ENCODE measurements around the gene RPP40. TPM values are rescaled to one million over a fixed set of nuclear protein-coding genes. Genes with fewer than 3 reads are reported as not detected.
A peak's percentile ranks its signal among the peaks of the same experiment; 100 is the strongest.

The RPP40 gene
- total RNA-seq, 1 donor from 2014 or later = 9.2 TPM

DNA sequence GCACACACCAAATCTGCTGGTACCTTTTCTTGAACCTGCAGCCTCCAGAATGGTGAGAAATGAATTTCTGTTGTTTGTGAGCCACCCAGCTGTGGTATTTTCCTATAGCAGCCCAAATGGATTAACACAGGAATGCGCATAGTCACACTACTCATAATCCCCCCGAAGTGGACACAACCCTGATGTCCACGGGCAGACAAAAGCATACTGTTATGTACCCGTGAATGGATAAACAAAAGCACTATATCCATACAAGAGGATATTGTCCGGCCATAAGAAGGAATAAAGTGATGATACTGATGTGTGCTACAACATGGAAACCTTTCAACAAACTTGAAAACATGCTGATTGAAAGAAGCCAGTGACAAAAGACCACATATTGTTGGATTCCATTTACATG lies 25.1 kb upstream of the RPP40 start:
- Mint-ChIP-seq H3K36me3 (no peaks in the 10 kb centered on the region), H3K27ac (no peak overlapping the region), H3K4me1 (ENCODE audit: unreplicated experiment) (peaks cover 17% of the 10 kb centered on the region), H3K9me3 (peaks cover 6% of the 10 kb centered on the region), H3K27me3 (no peaks in the 10 kb centered on the region), H3K4me3 (no peak overlapping the region)
- TF ChIP-seq, protein P1, sequence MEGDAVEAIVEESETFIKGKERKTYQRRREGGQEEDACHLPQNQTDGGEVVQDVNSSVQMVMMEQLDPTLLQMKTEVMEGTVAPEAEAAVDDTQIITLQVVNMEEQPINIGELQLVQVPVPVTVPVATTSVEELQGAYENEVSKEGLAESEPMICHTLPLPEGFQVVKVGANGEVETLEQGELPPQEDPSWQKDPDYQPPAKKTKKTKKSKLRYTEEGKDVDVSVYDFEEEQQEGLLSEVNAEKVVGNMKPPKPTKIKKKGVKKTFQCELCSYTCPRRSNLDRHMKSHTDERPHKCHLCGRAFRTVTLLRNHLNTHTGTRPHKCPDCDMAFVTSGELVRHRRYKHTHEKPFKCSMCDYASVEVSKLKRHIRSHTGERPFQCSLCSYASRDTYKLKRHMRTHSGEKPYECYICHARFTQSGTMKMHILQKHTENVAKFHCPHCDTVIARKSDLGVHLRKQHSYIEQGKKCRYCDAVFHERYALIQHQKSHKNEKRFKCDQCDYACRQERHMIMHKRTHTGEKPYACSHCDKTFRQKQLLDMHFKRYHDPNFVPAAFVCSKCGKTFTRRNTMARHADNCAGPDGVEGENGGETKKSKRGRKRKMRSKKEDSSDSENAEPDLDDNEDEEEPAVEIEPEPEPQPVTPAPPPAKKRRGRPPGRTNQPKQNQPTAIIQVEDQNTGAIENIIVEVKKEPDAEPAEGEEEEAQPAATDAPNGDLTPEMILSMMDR (conservative IDR thresholded peaks at IDR 0.05) = no peak
- DNase-seq (ENCODE audit: extremely low spot score, unreplicated experiment) = no peak

DNA sequence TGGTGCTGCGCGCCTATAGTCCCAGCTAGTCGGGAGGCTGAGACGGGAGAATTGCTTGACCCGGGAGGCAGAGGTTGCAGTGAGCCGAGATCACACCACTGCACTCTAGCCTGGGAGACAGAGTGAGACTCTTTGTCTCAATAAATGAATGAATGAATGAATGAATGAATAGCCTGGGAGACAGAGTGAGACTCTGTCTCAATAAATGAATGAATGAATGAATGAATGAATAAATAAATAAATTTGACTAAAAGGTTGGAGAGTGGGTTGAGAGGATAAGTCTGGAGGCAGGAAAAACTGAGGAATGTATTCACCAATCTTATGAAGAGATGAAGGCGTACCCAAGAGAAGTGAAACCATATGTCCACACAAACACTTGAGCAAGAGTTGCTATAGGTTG lies 24.5 kb upstream of the RPP40 start:
- no peak for DNase-seq (ENCODE audit: extremely low spot score, unreplicated experiment)
- H3K27me3 Mint-ChIP-seq = no peaks in the 10 kb centered on the region
- no peak overlapping the region for H3K27ac Mint-ChIP-seq
- TF ChIP-seq, protein P1 (conservative IDR thresholded peaks at IDR 0.05) = no peak
- H3K4me1 Mint-ChIP-seq (ENCODE audit: unreplicated experiment) = peaks cover 11% of the 10 kb centered on the region
- no peak overlapping the region for H3K4me3 Mint-ChIP-seq
- no peaks in the 10 kb centered on the region for H3K36me3 Mint-ChIP-seq
- peaks cover 6% of the 10 kb centered on the region for H3K9me3 Mint-ChIP-seq

DNA sequence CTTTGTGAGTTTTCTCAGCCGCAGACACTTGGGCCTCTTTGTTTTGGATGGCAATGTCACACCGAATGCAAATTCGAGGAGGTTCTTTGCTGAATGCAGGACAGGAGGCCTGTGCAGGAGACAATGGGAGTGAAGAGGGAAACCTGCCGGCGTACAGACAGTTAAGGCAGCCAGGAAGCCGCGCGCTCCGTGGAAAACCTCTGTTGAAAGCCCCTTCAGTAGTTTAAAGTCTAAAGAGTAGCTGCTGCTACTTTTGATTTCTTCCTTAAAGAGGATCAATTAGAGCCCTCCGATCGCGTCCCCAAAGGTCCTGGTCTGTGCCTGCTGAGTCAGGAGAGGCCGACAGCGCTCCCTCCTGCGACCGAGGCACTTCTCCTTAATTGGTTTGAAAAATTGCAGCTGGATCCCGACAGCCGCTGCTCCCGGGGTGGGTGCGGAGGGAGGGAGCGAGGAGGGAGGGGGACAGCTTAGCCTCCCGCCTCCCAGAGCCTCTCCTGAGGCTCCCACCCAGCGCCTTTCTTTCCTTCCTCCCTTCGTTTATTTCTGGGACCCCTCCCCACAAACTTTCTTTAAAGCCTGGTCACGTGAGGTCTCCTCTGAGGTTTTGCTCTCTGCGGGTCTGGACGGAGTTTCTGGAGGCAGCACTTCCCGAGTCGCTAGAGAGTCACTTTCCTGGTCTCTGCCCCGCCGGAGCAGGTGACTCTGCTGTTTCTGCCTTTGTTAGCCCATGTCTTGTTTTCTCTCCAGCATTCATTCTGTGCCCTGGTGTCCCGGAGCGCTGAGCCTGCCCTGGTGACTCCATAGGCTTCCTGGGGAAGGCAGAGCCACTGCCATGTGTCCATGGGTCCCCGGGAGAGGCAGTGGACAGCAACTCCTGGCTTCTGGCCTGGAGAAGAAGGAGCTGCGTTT lies 22.3 kb upstream of the RPP40 start:
- H3K4me1 Mint-ChIP-seq (ENCODE audit: unreplicated experiment) = peaks cover 11% of the 10 kb centered on the region
- no peak for DNase-seq (ENCODE audit: extremely low spot score, unreplicated experiment)
- H3K9me3 Mint-ChIP-seq = peaks cover 6% of the 10 kb centered on the region
- TF ChIP-seq, protein P1 (conservative IDR thresholded peaks at IDR 0.05) = peak; percentile 30
- peak overlapping the region; percentile 92 for H3K4me3 Mint-ChIP-seq
- H3K36me3 Mint-ChIP-seq = no peaks in the 10 kb centered on the region
- H3K27me3 Mint-ChIP-seq = no peaks in the 10 kb centered on the region
- peak overlapping the region; percentile 91 for H3K27ac Mint-ChIP-seq

DNA sequence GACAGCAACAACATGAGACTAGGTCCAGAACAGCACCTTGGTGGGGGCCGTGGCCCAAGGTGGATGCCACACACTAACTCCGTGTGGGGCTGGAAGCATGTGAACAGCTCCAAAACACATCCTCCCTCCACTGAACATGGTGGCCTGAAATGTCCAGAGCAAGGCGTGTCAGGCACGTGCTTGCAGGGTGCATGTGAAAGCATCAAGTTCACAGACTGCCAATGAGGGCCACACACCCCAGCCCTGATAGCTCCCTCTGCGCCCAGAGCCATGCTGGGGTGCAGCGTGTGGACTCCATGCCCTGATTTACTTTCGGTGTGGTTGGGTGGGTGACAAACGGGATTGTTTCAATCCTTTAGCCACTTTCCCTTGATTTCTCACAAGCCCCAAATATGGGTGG lies 20.1 kb upstream of the RPP40 start:
- no peak overlapping the region for H3K27ac Mint-ChIP-seq
- DNase-seq (ENCODE audit: extremely low spot score, unreplicated experiment) = no peak
- H3K4me3 Mint-ChIP-seq = no peak overlapping the region
- H3K9me3 Mint-ChIP-seq = no peaks in the 10 kb centered on the region
- peaks cover 6% of the 10 kb centered on the region for H3K4me1 Mint-ChIP-seq (ENCODE audit: unreplicated experiment)
- no peaks in the 10 kb centered on the region for H3K36me3 Mint-ChIP-seq
- TF ChIP-seq, protein P1 (conservative IDR thresholded peaks at IDR 0.05) = no peak
- H3K27me3 Mint-ChIP-seq = no peaks in the 10 kb centered on the region

DNA sequence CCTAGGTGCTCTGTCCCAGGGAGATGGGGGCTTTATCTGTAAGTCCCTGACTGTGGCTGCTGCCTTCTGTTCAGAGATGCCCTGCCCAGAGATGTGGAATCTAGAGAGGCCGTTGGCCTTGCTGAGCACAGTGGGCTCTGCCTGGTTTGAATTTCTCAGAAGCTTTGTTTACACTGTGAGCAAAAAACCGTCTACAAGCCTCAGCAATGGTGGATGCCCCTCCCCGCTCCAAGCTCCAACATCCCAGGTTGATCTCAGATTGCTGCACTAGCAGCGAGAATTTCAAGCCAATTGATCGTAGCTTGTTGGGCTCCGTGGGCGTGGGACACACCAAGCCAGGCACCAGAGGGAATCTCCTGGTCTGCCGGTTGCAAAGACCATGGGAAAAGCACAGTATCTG lies 16.3 kb upstream of the RPP40 start:
- no peaks in the 10 kb centered on the region for H3K27me3 Mint-ChIP-seq
- TF ChIP-seq, protein P1 (conservative IDR thresholded peaks at IDR 0.05) = no peak
- DNase-seq (ENCODE audit: extremely low spot score, unreplicated experiment) = no peak
- no peak overlapping the region for H3K4me3 Mint-ChIP-seq
- no peaks in the 10 kb centered on the region for H3K36me3 Mint-ChIP-seq
- H3K27ac Mint-ChIP-seq = no peak overlapping the region
- no peaks in the 10 kb centered on the region for H3K9me3 Mint-ChIP-seq
- no peaks in the 10 kb centered on the region for H3K4me1 Mint-ChIP-seq (ENCODE audit: unreplicated experiment)

Data from type B pancreatic cell (in vitro differentiated cells).